ENCODE data around the gene ADCY7.
"Not testable (repeated sequence)": the region's sequence is repeated elsewhere in the genome, so short reads cannot be mapped to it uniquely, and the experiment has no call there.

Gene ADCY7

DNA sequence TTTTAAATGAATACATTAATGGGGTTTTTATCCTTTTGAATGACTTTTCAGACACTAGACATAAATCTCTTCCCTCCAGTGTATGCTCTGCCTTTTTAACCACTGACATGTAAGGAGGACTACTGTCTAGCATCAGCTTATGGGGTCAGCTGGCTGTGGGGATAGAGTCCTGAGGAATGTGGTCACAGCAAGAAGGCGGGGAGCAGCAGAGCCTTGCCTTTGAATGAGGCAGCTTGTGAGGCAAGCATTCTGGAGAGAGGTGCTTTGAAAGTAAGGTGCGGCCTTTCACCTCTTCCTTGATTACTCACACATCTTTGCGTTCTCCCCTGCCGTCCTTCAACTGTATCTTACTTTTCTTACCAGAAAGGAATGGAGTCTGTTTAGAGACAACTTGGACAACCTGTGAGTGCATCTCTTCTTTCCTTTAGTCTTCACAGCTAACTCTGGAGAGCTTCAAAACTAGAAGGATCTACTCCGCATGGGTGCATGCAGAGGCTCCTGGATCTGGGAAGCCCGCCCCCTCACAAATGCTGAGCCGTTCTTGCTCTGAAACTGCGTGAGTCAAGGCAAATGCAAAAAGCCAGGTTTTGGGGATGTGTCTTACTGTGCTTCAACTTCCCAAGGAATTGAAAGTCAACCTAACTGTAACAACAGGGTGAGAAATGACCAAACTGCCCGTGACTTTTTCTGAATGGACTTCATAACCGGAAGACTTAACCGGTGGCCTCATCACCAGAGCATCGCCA, 49.9 kb downstream of the ADCY7 start:
- DNase-seq, result no peak

- no peak for DNase-seq
Observed at GRCh38 chr16:50316848-50317630, 50.7 kb downstream of the ADCY7 start.

- no peak for DNase-seq
Observed at GRCh38 chr16:50318796-50319578, 52.6 kb downstream of the ADCY7 start.

DNA sequence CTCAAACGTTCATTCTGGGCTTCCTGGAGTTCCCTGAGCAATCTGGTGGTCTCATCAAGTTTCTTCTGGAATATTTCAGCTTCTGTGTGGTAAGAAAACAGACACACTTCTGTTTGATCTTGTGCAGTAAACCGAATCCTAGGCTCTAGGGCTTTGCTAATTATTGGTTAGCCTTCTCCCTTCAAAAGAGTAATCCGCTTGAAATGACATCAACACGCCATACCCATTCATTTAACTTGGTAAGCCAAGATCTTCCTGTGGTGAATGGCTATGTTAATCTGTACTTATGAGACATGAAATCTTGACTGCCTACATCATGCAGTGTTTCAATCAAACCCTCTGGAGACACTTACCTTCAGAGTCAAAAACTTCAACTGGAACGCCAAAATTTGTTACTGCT, 54.0 kb downstream of the ADCY7 start:
- DNase-seq, result no peak

GRCh38 chr16:50322333-50322732, 56.0 kb downstream of the ADCY7 start:
- DNase-seq, result no peak

- DNase-seq, result no peak
Observed at GRCh38 chr16:50323335-50324011, 57.1 kb downstream of the ADCY7 start.

- no peak for DNase-seq
Observed at GRCh38 chr16:50324345-50324744, 58.0 kb downstream of the ADCY7 start.

- no peak for DNase-seq
Observed at GRCh38 chr16:50326264-50326663, 59.9 kb downstream of the ADCY7 start.

- peak; percentile 37 for DNase-seq
Observed at GRCh38 chr16:50326835-50327465, 60.6 kb downstream of the ADCY7 start.

DNA sequence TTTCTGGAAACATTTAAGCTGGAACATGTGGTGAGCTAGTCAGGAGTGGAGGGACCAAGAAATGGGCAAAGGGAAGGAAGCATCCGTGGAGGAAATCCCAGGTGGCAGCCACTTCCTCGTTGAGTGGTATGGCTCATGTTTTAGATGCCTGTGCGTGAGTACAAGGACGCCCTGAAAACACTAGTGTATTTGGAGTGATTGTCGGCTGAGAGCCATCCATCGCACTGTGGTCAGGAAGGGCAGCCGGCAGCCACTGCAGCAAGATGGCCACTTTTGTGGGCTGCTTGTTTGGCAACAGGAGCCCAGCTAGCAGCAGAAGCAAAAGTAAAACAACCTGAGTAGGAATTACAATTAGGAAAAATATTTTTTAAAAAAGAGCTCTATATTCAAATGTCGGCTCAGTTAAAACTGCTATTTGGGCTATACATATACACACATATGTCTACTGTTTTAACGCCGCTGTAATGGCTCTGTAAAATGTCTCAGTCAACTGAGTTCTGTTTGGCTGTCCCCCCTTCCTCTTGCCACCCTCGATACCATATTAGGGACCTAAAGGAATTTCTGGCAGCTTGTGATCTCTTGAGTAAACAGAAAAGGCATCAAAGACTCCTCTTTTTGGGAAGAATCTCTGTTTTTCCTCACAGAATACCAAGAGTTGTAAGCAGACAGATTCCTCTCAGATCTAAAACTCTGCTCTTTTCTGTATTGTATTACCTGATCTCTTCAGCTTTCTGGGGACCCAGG, 63.3 kb downstream of the ADCY7 start:
- no peak for DNase-seq

DNA sequence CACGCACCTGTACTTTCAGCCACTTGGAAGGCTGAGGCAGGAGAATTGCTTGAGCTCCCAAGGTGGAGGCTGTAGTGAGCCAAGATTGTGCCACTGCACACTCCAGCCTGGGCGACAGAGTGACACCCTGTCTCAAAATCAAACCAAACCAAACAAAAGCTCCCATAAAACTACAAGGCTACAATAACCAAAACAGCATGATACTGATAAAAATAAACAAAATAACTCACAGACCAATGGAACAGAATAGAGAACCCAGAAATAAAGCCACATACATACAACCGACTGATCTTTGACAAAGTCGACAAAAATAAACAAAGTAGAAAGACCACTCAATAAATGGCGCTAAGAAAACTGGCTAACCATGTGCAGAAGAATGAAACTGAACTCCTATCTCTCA, 65.2 kb downstream of the ADCY7 start:
- no peak for DNase-seq

GRCh38 chr16:50332599-50332998, 66.2 kb downstream of the ADCY7 start:
- no peak for DNase-seq

DNA sequence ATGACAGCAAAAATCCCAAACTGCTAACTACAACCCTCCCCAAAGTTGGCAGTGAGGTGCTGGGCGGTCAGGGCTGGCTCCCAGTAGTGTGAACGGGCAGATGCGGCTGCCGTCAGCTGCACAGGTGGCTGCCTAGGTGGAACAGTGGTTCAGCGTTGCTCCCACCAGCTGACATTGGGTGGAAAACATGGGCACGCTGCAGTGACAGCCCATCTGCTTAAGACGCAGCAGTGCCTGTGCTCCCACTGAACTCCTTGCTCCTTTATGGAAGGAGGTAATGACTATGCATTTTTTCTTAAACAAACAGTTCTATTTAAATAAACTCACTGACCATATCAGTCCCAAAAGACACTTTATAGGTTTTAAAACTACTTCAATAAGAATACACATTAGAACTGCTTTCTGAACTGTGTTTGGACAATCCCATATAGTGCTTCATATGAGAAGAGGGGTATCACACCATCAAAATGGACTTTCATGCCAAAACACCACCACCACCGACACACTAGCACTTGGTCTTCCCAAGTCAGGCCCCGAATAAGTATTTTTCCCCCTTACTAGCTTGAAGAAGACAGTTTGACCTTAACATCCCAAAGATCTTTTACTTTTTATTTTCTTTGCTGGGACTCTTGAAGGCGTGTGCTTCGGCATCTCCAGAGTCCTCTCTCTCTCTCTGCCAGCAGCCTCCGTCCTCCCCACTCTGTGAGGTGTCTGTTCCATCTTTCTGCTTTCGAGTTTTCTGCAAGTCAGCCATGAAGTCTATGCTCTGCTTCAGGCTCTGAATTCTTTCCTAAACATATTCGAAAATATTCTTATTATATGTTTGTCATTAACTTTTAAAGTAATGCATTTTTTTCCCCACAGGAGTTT, 68.0 kb downstream of the ADCY7 start:
- no peak for DNase-seq

GRCh38 chr16:50335196-50335958, 69.0 kb downstream of the ADCY7 start:
- no peak for DNase-seq

GRCh38 chr16:50336884-50337283, 70.5 kb downstream of the ADCY7 start:
- no peak for DNase-seq

- no peak for DNase-seq
Observed at GRCh38 chr16:50338371-50339231, 72.2 kb downstream of the ADCY7 start.

DNA sequence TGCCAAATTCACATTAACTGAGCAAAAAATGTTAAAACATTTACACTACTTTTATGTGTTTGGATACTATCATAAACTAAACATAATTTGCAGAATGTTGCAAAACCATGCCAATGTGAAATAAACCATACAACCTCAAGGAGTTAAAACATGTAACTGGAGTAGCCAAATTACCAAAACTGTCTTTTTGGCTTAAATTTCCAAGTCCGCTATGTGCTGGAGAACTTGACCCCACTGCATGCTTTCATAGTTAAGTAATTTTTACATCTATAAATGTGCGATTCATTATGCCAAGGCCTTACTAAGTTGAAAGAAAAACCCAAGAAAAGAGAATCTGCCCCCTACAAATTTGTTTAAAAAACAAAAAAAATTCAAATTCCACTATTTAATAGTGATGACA, 74.2 kb downstream of the ADCY7 start:
- DNase-seq, result no peak

- not testable (repeated sequence) for DNase-seq
Observed at GRCh38 chr16:50343566-50343965, 77.2 kb downstream of the ADCY7 start.

GRCh38 chr16:50345210-50345609, 78.9 kb downstream of the ADCY7 start:
- not testable (repeated sequence) for DNase-seq

Data from stimulated activated CD4-positive, alpha-beta T cell treated with anti-CD3 and anti-CD28 coated beads, Interleukin-4, amount 100 ng/mL, for 1 hour (primary cell).